Spleen (tissue), 11 donors: ENCODE data around the gene CLIC6. TPM values are rescaled to one million over a fixed set of nuclear protein-coding genes. Genes with fewer than 3 reads are reported as not detected.

Experiments
- DNase-seq: peaks from one replicate; pipeline ENCODE4 v3.0.0-alpha.2; 2020
- H3K27ac ChIP-seq, 8 donors: fragments of 200-600 bp; sonication (generic) in 7 of 8; 1 replicate in 4 of 8; 2 replicates in 4 of 8; pipeline versions ENCODE4 v1.5.0 to v1.8.0; 2016 to 2021; ENCODE audit warnings: inconsistent platforms in 4 of 8, mild to moderate bottlenecking in 4 of 8, moderate library complexity in 1 of 8
- H3K27me3 ChIP-seq, 7 donors: fragments of 200-600 bp; sonication (generic) in 6 of 7; replicated peaks in 1 of 7; 1 replicate in 4 of 7; 2 replicates in 3 of 7; pipeline versions ENCODE4 v1.5.0 to v1.8.0; 2016 to 2021; ENCODE audit warnings: inconsistent platforms in 3 of 7, mild to moderate bottlenecking in 1 of 7
- H3K36me3 ChIP-seq, 6 donors: fragments of 200-600 bp; sonication (generic) in 5 of 6; 1 replicate in 4 of 6; 2 replicates in 2 of 6; pipeline versions ENCODE4 v1.5.0 to v1.8.0; 2016 to 2021; ENCODE audit warnings: inconsistent platforms in 2 of 6
- H3K4me1 ChIP-seq, 6 donors: fragments of 200-600 bp; sonication (generic) in 5 of 6; 1 replicate in 3 of 6; 2 replicates in 3 of 6; pipeline versions ENCODE4 v1.5.0 to v1.8.0; 2016 to 2021; ENCODE audit warnings: inconsistent platforms in 3 of 6
- H3K4me3 ChIP-seq, 8 donors: fragments of 200-600 bp; sonication (generic) in 7 of 8; 1 replicate in 4 of 8; 2 replicates in 4 of 8; pipeline versions ENCODE4 v1.5.0 to v1.8.0; 2016 to 2021; ENCODE audit warnings: inconsistent platforms in 4 of 8, mild to moderate bottlenecking in 4 of 8, moderate library complexity in 2 of 8
- H3K9me3 ChIP-seq, 8 donors: fragments of 200-600 bp; sonication (generic) in 7 of 8; 1 replicate in 4 of 8; 2 replicates in 4 of 8; pipeline versions ENCODE4 v1.5.0 to v1.8.0; 2016 to 2021; ENCODE audit warnings: inconsistent platforms in 4 of 8
- CTCF ChIP-seq, 11 experiments: fragments of 200-600 bp in 7 of 11; fragments of 450-650 bp in 4 of 11; sonication (generic) in 4 of 11; IDR thresholded peaks in 8 of 11; conservative IDR thresholded peaks in 3 of 11; 1 replicate in 7 of 11; 2 replicates in 4 of 11; pipeline versions ENCODE4 v1.4.0 to v1.8.0; 2016 to 2021; ENCODE audit warnings: antibody characterized with exemption in 11 of 11, inconsistent platforms in 4 of 11, mild to moderate bottlenecking in 1 of 11
- POLR2A ChIP-seq, 3 donors: fragments of 450-650 bp; IDR thresholded peaks; one replicate each; pipeline ENCODE4 v1.5.1; 2017; ENCODE audit warnings: antibody characterized with exemption in 3 of 3, mild to moderate bottlenecking in 1 of 3
- POLR2AphosphoS5 ChIP-seq, 3 donors: sonication (generic); formaldehyde crosslinking; IDR thresholded peaks; one replicate each; pipeline ENCODE4 v1.5.1; 2017; ENCODE audit warnings: antibody characterized with exemption in 3 of 3
- WGBS, 5 donors: extraction: QIAGEN DNeasy Blood & Tissue Kit in 3 of 5; methylation state at CpG; one replicate each; pipeline versions ENCODE4 v1.1.5 to v1.1.7; 2013 to 2018; 5-methylcytosine and 5-hydroxymethylcytosine counted together
- intact Hi-C: fragments of 100-400 bp; cut with DNase I; formaldehyde crosslinking; loops from one replicate; pipeline ENCODE4 v1.15.0; 2023; ENCODE audit warnings: low total_unique reads
- polyA plus RNA-seq, 3 donors: library from polyadenylated mRNA; stranded (reverse); fragments of 200-250 nt; gene quantifications; one replicate each; pipeline ENCODE4 v1.2.1, GENCODE V29; 2013
- total RNA-seq, 7 donors: library from RNA; depleted of rRNA in 3 of 7; stranded (reverse); fragments of >200 nt in 3 of 7; fragmentation: NEBNext Ultra II Directional in 4 of 7; extraction: Animal tissue kit (Norgen Biotek cat#: 25700) in 4 of 7; gene quantifications; one replicate each; pipeline versions ENCODE4 v1.1.0 to v1.2.1, GENCODE V29; 2016 to 2021
- donor health status: healthy with polysubstance abuse.
- donor health status: DM: no; HTN: no; CAD: no; lungs with moderate emphysema.
- donor health status: DM: no; HTN: no; CAD: no.
- donor health status: Bipolar disorder and iron deficiency.
- donor health status: healthy.
- donor health status: DM: no; HTN: no; CAD: no.
- donor health status: DM: yes; HTN: yes; CAD: no.

CLIC6 gene
- total and polyA plus RNA-seq, 10 donors = 0.93 to 1.9 (median 1.2) TPM

- H3K4me3 ChIP-seq = no peak overlapping the region
- no peak overlapping the region for H3K27ac ChIP-seq
- TF ChIP-seq POLR2AphosphoS5 (IDR thresholded peaks at IDR 0.05) (no peak), CTCF (IDR thresholded peaks at IDR 0.05 in 8 of 11, conservative IDR thresholded peaks at IDR 0.05 in 3 of 11) (peak in 9 of 11 experiments; percentile 20 to 64 (median 51)), POLR2A (IDR thresholded peaks at IDR 0.05) (no peak)
- intact Hi-C loops = no loop called here
- H3K36me3 ChIP-seq = no peaks in the 10 kb centered on the region
- H3K4me1 ChIP-seq = no peaks in the 10 kb centered on the region
- H3K9me3 ChIP-seq = no peaks in the 10 kb centered on the region
- peaks cover 0 to 19% (median 0%) of the 10 kb centered on the region in 7 donors for H3K27me3 ChIP-seq
- 76 to 84% (median 78%) methylated on average over 2 to 7 of the region's 7 CpGs for WGBS, 5 donors
- no peak for DNase-seq
Measured at GRCh38 chr21:34722684-34723300, 54.0 kb downstream of the CLIC6 start.

GRCh38 chr21:34724131-34724856, 55.5 kb downstream of the CLIC6 start:
- H3K4me1 ChIP-seq = no peaks in the 10 kb centered on the region
- H3K9me3 ChIP-seq = no peaks in the 10 kb centered on the region
- intact Hi-C loops = no loop called here
- peaks cover 0 to 19% (median 0%) of the 10 kb centered on the region in 7 donors for H3K27me3 ChIP-seq
- DNase-seq = no peak
- no peak overlapping the region for H3K4me3 ChIP-seq
- TF ChIP-seq CTCF (IDR thresholded peaks at IDR 0.05 in 8 of 11, conservative IDR thresholded peaks at IDR 0.05 in 3 of 11) (no peak), POLR2A (IDR thresholded peaks at IDR 0.05) (no peak), POLR2AphosphoS5 (IDR thresholded peaks at IDR 0.05) (no peak)
- no peak overlapping the region for H3K27ac ChIP-seq
- 36 to 61% (median 56%) methylated on average over 2 of the region's 2 CpGs for WGBS, 5 donors
- H3K36me3 ChIP-seq = no peaks in the 10 kb centered on the region

GRCh38 chr21:34724857-34725195, 56.0 kb downstream of the CLIC6 start:
- no peak for TF ChIP-seq CTCF (IDR thresholded peaks at IDR 0.05 in 8 of 11, conservative IDR thresholded peaks at IDR 0.05 in 3 of 11)
- TF ChIP-seq POLR2A (IDR thresholded peaks at IDR 0.05) = no peak
- no peak for TF ChIP-seq POLR2AphosphoS5 (IDR thresholded peaks at IDR 0.05)
- no peak overlapping the region for H3K27ac ChIP-seq
- no peaks in the 10 kb centered on the region for H3K36me3 ChIP-seq
- WGBS, 5 donors = 74 to 89% (median 85%) methylated on average over 4 of the region's 4 CpGs
- no peak overlapping the region for H3K4me3 ChIP-seq
- no peaks in the 10 kb centered on the region for H3K4me1 ChIP-seq
- no peak for DNase-seq
- no peaks in the 10 kb centered on the region for H3K9me3 ChIP-seq
- intact Hi-C loops = no loop called here
- H3K27me3 ChIP-seq = peaks cover 0 to 19% (median 0%) of the 10 kb centered on the region in 7 donors

DNA sequence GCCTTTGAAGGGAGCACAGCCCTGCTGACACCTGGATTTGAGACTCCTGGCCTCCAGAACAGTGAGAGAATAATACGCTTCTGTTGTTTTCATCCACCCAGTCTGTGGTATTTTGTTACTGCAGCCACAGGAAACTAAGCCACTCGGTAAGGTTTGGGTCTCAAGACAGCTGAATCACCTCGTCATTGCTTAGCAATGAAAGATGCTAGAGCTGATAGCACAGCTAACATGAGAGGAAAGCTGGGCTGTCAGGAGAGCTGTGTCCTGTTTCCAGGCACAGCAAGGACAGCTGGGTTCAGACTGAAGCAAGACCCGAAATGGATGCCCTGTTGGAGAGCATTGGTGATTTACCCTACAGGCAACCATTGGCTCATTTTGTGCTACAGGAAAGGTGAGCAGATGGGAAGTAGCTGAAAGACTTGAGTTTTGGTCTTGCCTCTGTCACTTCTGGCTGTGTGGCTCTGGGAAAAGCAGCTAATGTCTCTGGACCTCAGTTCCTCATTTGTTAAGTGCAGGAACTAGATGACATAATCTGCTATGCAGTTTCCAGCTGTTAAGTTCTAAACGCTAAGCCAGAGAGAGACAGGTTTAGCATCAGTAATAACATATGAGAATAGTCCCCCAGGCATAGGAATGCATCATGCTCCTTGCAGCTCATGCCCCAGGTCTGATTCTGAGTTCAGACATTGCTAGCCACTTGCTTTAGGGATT, 58.0 kb downstream of the CLIC6 start:
- Histone ChIP-seq H3K4me3 (no peak overlapping the region), H3K27me3 (peaks cover 0 to 19% (median 0%) of the 10 kb centered on the region in 7 donors), H3K36me3 (no peaks in the 10 kb centered on the region), H3K9me3 (no peaks in the 10 kb centered on the region), H3K27ac (no peak overlapping the region), H3K4me1 (no peaks in the 10 kb centered on the region)
- WGBS, 5 donors = 37 to 53% (median 46%) methylated on average over 5 of the region's 5 CpGs
- no peak for TF ChIP-seq POLR2A (IDR thresholded peaks at IDR 0.05)
- no peak for TF ChIP-seq CTCF (IDR thresholded peaks at IDR 0.05 in 8 of 11, conservative IDR thresholded peaks at IDR 0.05 in 3 of 11)
- no peak for TF ChIP-seq POLR2AphosphoS5 (IDR thresholded peaks at IDR 0.05)
- DNase-seq = no peak
- intact Hi-C loops = no loop called here
